ENCODE results near the gene KAT8. TPM values are rescaled to one million over a fixed set of nuclear protein-coding genes. Genes with fewer than 3 reads are reported as not detected.
A peak's percentile ranks its signal among the peaks of the same experiment; 100 is the strongest.
"Not testable (repeated sequence)": the region's sequence is repeated elsewhere in the genome, so short reads cannot be mapped to it uniquely, and the experiment has no call there.

The KAT8 gene
- total RNA-seq, 6 experiments from 2014 or later: 20.4 to 29.9 (median 25.2) TPM

DNA sequence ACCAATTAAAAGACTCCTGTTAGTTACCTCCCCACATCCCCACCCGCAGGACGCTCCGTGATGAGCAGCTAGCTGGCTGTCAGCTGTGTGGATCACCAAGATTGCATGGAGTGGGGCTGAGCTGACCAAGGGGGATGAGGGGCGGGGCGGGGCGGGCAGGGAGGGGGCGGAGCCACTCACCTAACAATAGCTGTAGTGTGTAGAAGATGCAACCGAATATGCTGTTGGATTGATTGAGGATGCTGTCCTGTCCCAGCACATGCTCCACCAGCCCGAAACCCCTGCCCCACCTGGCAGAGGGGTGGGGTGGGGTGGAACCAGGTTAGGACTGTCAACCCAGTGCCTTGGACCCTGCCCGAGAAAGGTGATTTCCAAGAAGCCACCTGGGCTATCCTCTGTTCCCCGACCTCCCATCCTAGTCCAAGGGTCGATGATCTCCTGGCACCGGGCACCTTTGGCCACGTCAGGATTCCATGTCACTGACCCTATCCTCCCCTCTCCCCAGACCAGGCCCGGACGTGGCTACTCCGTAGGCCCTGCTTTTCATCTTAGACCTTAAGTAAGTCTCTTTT, 24.2 kb upstream of the KAT8 start:
- TF ChIP-seq POLR2A (IDR thresholded peaks at IDR 0.05): peak; percentile 29
- TF ChIP-seq, protein P1, sequence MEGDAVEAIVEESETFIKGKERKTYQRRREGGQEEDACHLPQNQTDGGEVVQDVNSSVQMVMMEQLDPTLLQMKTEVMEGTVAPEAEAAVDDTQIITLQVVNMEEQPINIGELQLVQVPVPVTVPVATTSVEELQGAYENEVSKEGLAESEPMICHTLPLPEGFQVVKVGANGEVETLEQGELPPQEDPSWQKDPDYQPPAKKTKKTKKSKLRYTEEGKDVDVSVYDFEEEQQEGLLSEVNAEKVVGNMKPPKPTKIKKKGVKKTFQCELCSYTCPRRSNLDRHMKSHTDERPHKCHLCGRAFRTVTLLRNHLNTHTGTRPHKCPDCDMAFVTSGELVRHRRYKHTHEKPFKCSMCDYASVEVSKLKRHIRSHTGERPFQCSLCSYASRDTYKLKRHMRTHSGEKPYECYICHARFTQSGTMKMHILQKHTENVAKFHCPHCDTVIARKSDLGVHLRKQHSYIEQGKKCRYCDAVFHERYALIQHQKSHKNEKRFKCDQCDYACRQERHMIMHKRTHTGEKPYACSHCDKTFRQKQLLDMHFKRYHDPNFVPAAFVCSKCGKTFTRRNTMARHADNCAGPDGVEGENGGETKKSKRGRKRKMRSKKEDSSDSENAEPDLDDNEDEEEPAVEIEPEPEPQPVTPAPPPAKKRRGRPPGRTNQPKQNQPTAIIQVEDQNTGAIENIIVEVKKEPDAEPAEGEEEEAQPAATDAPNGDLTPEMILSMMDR (IDR thresholded peaks at IDR 0.05): no peak
- peak; percentile 77 to 83 (median 82) for DNase-seq
- Histone ChIP-seq H3K9me3 (no peaks in the 10 kb centered on the region), H3K36me3 (peaks cover 0 to 38% (median 19%) of the 10 kb centered on the region in 4 donors), H3K27ac (peak overlapping the region; percentile 82 to 90 (median 84)), H3K4me1 (peaks cover 0 to 15% (median 0%) of the 10 kb centered on the region in 4 donors), H3K4me3 (peak overlapping the region; percentile 82 to 96 (median 94)), H3K27me3 (no peaks in the 10 kb centered on the region)
- intact Hi-C loops (cut with DNase I): loop anchor here in 1 of 2 donors (5.0 kb wide), 1 partner anchor 111 kb away; no protein-coding TSS in a partner anchor
- peak; percentile 55 to 72 (median 64) for ATAC-seq
- WGBS (ENCODE audit: insufficient coverage, low coverage, low lambda C conversion rate, missing lambda C conversion rate): 12% methylated on average over 11 of the region's 17 CpGs

DNA sequence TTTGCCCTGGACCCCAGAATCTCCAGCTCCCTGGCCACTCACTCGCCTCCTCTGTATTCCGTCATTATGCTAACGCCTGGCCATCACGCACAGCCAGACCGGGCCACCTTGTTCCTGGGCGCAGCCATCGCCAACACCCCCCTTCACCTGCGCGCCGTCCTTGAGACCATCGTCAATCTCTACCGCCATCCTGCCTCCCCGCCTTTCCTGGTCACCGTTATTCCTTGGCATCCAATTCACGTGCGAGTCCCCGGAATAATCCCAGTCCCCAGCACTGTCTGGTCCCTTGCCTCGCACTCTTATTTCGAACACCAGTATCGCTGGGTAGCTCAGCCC, 23.4 kb upstream of the KAT8 start:
- intact Hi-C loops (cut with DNase I): loop anchor here in 1 of 2 donors (5.0 kb wide), 1 partner anchor 112 kb away; no protein-coding TSS in a partner anchor

DNA sequence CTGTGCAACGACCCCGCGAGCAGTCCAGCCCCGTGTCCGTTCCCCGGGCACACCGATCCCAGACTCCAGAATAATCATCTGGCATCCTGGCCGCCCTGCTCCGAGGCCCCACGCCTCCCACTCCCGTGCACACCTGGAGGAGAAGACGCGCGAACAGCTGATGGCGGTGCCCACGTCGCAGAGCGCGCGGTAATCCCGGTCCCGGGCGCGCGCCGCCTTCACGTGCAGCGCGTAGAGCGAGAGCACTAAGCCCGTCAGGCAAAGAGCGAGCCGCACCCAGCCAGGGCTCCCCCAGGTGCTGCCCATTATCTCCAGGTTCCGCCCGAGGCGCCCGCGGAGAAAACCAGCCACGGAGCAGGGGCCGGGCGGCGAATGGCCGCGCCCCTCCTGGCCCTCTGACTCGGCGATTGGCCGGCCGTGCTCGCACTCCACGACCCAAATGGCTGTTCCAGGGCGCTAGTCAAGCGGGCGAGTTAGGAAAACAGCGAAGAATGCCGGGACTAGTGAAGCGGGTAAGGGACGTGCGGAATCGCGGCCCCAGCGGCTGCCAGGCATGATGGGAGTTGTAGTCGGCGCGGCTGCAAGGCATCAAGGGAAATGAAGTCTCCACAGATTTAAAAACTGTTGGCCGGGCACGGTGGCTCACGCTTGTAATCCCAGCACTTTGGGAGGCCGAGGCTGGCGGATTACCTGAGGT, 22.9 kb upstream of the KAT8 start, which contains the start of gene VKORC1:
Gene VKORC1 (minus strand): TSS at position 374 of the 697 bp plus-strand sequence. CDS start 68 bp downstream, at position 306.
- Histone ChIP-seq H3K4me1 (peaks cover 0 to 15% (median 0%) of the 10 kb centered on the region in 4 donors), H3K9me3 (no peaks in the 10 kb centered on the region), H3K27ac (peak within 1 kb of the TSS; percentile 82 to 90 (median 84)), H3K4me3 (peak within 1 kb of the TSS; percentile 82 to 96 (median 94)), H3K27me3 (no peaks in the 10 kb centered on the region), H3K36me3 (peaks cover 0 to 26% (median 13%) of the 10 kb centered on the region in 4 donors)
- DNase-seq (peak; percentile 96 to 98 (median 98)), ATAC-seq (peak; percentile 86 to 94 (median 92))
- TF ChIP-seq, protein P1 (IDR thresholded peaks at IDR 0.05): no peak
- TF ChIP-seq POLR2A (IDR thresholded peaks at IDR 0.05): peak; percentile 91
- intact Hi-C loops (cut with DNase I): loop anchor here in 1 of 2 donors (5.0 kb wide), 1 partner anchor 112 kb away; no protein-coding TSS in a partner anchor
- WGBS (ENCODE audit: insufficient coverage, low coverage, low lambda C conversion rate, missing lambda C conversion rate): 0% methylated on average over 22 of the region's 69 CpGs

More for the DNA sequence above, 23.4 kb upstream of the KAT8 start:
- Histone ChIP-seq H3K4me3 (peak overlapping the region; percentile 82 to 96 (median 94)), H3K27me3 (no peaks in the 10 kb centered on the region), H3K36me3 (peaks cover 0 to 30% (median 17%) of the 10 kb centered on the region in 4 donors), H3K27ac (peak overlapping the region; percentile 82 to 90 (median 84)), H3K9me3 (no peaks in the 10 kb centered on the region), H3K4me1 (peaks cover 0 to 15% (median 0%) of the 10 kb centered on the region in 4 donors)
- peak in 1 of 3 donors; percentile 52 for DNase-seq
- peak; percentile 7 to 28 (median 18) for ATAC-seq
- under 1% methylated on average over 12 of the region's 20 CpGs for WGBS (ENCODE audit: insufficient coverage, low coverage, low lambda C conversion rate, missing lambda C conversion rate)
- TF ChIP-seq POLR2A (IDR thresholded peaks at IDR 0.05): no peak
- TF ChIP-seq, protein P1 (IDR thresholded peaks at IDR 0.05): no peak

DNA sequence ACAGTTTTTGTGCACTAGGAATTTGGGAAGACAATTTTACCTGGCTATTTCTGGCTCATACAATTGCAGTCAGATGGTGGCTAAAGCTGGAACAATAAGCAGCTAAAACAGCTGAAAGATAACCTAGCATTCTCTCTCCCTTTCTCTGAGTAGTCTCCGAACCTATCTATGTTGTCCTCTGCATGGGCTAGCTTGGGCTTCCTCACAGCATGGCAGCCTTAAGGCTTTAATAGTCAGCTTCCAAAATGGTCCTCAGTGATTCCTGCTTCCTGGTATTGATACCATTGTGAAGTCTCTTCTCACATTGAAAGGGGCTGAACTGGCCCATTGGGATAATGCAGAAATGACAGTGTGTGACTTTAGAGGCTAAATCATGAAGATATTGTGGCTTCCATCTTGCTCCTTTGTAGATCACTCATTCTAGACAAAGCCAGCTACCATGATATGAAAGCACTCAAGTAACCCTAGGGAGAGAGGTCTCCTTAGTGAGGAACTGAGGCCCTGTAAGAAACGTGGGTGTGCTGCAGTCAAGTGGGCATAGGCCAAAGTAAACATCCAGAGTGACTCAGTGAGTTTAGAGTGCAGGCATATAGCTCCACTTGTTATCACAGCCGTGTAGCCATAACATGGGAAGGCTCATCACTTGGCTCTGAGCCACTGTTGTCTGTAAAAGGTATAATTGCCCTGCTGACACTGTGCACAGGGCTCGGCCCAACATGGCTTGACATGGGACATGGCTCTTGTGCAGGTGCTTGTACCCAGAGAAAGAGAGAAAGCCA, 17.4 kb upstream of the KAT8 start:
- no peak for ATAC-seq

DNA sequence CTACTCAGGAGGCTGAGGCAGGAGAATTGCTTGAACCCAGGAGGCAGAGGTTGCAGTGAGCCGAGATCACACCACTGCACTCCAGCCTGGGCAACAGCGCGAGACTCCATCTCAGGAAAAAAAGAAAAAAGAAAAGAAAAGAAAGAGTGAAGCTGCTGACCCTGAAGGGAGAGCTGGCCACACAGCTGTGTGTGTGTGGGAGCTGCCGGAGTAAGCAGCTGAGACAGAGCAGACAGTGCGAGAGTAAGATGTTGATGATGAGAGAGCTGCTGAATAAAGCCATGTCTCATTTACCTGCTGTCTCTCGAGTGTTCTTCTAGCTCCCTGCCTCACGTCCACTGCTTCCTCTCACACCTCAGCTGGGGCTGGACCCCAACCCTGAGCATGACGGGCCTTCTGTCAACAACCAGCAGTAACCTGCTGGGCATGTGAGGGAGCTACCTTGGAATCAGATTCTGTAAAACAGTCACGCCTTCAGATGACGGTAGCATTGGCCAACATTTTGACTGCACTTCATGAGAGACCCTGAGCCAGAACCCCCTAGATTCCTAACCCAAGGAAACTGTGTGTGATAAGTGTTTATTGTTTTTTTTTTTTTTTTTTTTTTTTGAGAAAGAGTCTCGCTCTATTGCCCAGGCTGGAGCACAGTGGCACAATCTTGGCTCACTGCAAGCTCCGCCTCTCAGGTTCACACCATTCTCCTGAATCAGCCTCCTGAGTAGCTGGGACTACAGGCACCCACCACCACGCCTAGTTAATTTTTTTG, 16.4 kb upstream of the KAT8 start:
- H3K4me1 ChIP-seq; H3K27me3 ChIP-seq; DNase-seq; H3K27ac ChIP-seq; intact Hi-C loops (cut with DNase I); H3K4me3 ChIP-seq; H3K36me3 ChIP-seq; ATAC-seq; H3K9me3 ChIP-seq: not testable (repeated sequence)
- 82% methylated on average over 9 of the region's 13 CpGs for WGBS (ENCODE audit: insufficient coverage, low coverage, low lambda C conversion rate, missing lambda C conversion rate)

More for the DNA sequence above, 17.4 kb upstream of the KAT8 start:
- no peak overlapping the region for H3K4me3 ChIP-seq
- H3K36me3 ChIP-seq: no peaks in the 10 kb centered on the region
- no peaks in the 10 kb centered on the region for H3K27me3 ChIP-seq
- 55% methylated on average over 2 of the region's 4 CpGs for WGBS (ENCODE audit: insufficient coverage, low coverage, low lambda C conversion rate, missing lambda C conversion rate)
- intact Hi-C loops (cut with DNase I): no loop called here
- no peak for DNase-seq
- peaks cover 0 to 5% (median 0%) of the 10 kb centered on the region in 4 donors for H3K4me1 ChIP-seq
- H3K27ac ChIP-seq: no peak overlapping the region
- no peaks in the 10 kb centered on the region for H3K9me3 ChIP-seq
- TF ChIP-seq POLR2A (IDR thresholded peaks at IDR 0.05): no peak
- TF ChIP-seq, protein P1 (IDR thresholded peaks at IDR 0.05): no peak
